Activated T-helper 2 cell treated with anti-CD3 and anti-CD28 coated beads, Interferon-gamma antibody, Interleukin-2, Interleukin-4, amounts not matched to agents 10 μg/mL and 5 μg/mL and 100 μg/mL, durations not matched to agents 14 hours and 24 hours and 36 hours (primary cell): Measurements from ENCODE around the gene NPHP1. TPM values are rescaled to one million over a fixed set of nuclear protein-coding genes. Genes with fewer than 3 reads are reported as not detected.
"Not testable (repeated sequence)": the region's sequence is repeated elsewhere in the genome, so short reads cannot be mapped to it uniquely, and the experiment has no call there.

Experiments
- DNase-seq: peaks from one replicate; pipeline ENCODE4 v3.0.0; 2021; ENCODE audit warnings: low spot score
- H3K27ac Mint-ChIP-seq: one replicate; pipeline ENCODE4 v1.8.0; 2021; ENCODE audit warnings: mixed read lengths
- H3K27me3 Mint-ChIP-seq: one replicate; pipeline ENCODE4 v1.8.0; 2021; ENCODE audit warnings: low read depth, mixed read lengths
- H3K36me3 Mint-ChIP-seq: one replicate; pipeline ENCODE4 v1.8.0; 2021; ENCODE audit warnings: low read depth, mixed read lengths
- H3K4me1 Mint-ChIP-seq: one replicate; pipeline ENCODE4 v1.8.0; 2021; ENCODE audit warnings: low read depth, mixed read lengths
- H3K4me3 Mint-ChIP-seq: one replicate; pipeline ENCODE4 v1.8.0; 2021; ENCODE audit warnings: low read depth, mild to moderate bottlenecking, moderate library complexity, mixed read lengths
- H3K9me3 Mint-ChIP-seq: one replicate; pipeline ENCODE4 v1.8.0; 2021; ENCODE audit warnings: mixed read lengths
- intact Hi-C: fragments of 100-400 bp; cut with micrococcal nuclease; formaldehyde crosslinking; loops from one replicate; pipeline ENCODE4 v1.15.1; 2023
- total RNA-seq: library from RNA; stranded (reverse); gene quantifications from 2 replicates; pipeline ENCODE4 v1.2.3, GENCODE V29; 2022

NPHP1 gene
- total RNA-seq, 1 donor from 2014 or later, result 1.0 TPM

DNA sequence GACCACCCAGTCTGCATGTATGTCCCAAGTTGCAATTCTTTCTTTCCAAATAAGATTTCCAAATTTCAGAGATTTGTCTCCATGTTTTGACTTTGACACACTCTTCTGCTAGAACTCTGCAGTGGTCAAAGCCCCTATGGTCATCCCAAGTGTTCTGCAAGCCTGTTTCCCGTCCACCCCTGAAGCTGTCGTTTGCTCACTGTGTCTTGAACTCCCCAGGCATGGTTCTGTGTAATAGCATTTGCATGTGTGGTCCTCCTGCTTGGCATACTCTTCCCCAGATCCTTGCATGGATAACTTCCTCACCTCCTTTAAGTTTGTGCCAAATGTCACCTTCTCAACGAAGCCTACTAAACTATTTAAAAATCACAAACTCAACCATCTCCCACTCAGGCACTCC is 11.4 kb upstream of the NPHP1 start:
- DNase-seq, result no peak
- Mint-ChIP-seq H3K4me3 (no peak overlapping the region), H3K4me1 (peaks cover 4% of the 10 kb centered on the region), H3K9me3 (peaks cover 12% of the 10 kb centered on the region), H3K27ac (no peak overlapping the region), H3K36me3 (peaks cover 9% of the 10 kb centered on the region), H3K27me3 (peaks cover 51% of the 10 kb centered on the region)
- intact Hi-C loops, result no loop called here

- Mint-ChIP-seq H3K4me1 (peaks cover 4% of the 10 kb centered on the region), H3K36me3 (peaks cover 9% of the 10 kb centered on the region), H3K9me3 (peaks cover 12% of the 10 kb centered on the region), H3K4me3 (no peak overlapping the region), H3K27me3 (peaks cover 51% of the 10 kb centered on the region), H3K27ac (no peak overlapping the region)
- intact Hi-C loops, result no loop called here
- no peak for DNase-seq
Measured at GRCh38 chr2:110215566-110216158, 10.8 kb upstream of the NPHP1 start.

GRCh38 chr2:110215091-110215490 is 10.3 kb upstream of the NPHP1 start:
- peaks cover 4% of the 10 kb centered on the region for H3K4me1 Mint-ChIP-seq
- DNase-seq, result no peak
- no peak overlapping the region for H3K4me3 Mint-ChIP-seq
- peaks cover 13% of the 10 kb centered on the region for H3K36me3 Mint-ChIP-seq
- H3K27me3 Mint-ChIP-seq, result peaks cover 47% of the 10 kb centered on the region
- no peak overlapping the region for H3K27ac Mint-ChIP-seq
- H3K9me3 Mint-ChIP-seq, result peaks cover 12% of the 10 kb centered on the region
- intact Hi-C loops, result no loop called here

DNA sequence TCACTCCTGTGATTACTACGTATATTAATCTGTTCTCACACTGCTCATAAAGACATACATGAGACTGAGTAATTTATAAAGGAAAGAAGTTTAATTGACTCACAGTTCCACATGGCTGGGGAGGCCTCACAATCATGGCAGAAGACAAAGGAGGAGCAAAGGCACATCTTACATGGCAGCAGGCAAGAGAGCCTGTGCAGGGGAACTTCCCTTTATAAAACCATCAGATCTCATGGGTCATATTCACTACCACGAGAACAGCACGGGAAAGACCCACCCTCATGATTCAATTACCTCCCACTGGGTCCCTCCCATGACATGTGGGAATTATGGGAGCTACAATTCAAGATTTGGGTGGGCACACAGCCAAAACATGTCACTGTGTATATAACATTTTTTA is 8.7 kb upstream of the NPHP1 start:
- peaks cover 25% of the 10 kb centered on the region for H3K36me3 Mint-ChIP-seq
- intact Hi-C loops, H3K27ac Mint-ChIP-seq, H3K4me3 Mint-ChIP-seq, DNase-seq, H3K4me1 Mint-ChIP-seq: not testable (repeated sequence)
- H3K27me3 Mint-ChIP-seq, result peaks cover 31% of the 10 kb centered on the region
- H3K9me3 Mint-ChIP-seq, result peaks cover 12% of the 10 kb centered on the region

DNA sequence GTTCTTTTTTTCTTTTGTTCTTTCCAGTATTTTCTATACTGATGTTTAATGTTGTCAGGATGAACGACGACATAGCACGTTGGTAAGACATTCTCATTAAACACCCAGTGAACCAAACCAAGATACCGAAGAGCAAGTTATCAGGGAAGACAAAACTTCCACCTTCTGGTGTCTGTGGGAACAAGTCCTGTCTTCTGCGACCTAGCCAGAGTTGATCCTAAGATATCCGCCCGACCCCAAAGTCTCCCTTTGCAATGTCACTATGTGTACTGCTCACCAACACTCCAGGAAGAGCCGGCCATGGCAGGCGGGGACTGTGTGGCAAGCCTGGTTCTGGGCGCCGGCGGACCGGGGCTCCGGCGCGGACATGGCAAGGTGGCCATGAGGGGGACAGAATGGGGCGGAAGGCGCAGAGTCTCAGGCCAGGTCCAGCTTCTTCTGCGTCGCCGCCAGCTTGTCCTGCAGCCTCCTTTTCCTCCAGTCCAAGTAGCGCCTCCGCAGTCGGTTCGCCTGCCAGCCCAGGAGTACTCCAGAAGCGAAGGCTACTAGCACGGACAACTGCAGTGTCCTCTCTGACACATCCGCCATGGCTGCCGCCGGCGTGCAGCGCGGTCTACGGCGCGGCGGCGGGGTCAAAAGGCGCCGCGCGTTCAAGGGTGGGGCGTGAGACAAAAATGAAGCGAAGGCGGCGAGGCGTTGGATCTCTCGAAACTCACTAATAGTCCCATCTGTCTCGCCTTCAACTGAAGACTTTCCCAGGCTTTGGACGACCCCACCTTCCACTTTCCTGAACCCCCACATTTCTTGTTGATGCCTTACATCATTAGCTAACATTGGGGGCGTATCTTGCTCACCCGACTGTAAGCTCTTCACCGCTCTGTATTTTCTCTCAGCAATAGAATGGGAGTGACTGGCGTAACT is 7.4 kb upstream of the NPHP1 start, which contains the start of gene MTLN:
Gene MTLN (minus strand): TSS at position 610 of the 921 bp plus-strand sequence. CDS start 22 bp downstream, at position 588.
- Mint-ChIP-seq H3K9me3 (peaks cover 12% of the 10 kb centered on the region), H3K4me3 (peak within 1 kb of the TSS; percentile 93), H3K27me3 (peaks cover 22% of the 10 kb centered on the region), H3K27ac (peak within 1 kb of the TSS; percentile 88), H3K4me1 (peaks cover 7% of the 10 kb centered on the region), H3K36me3 (peaks cover 30% of the 10 kb centered on the region)
- intact Hi-C loops, result loop anchor here (1.0 kb wide), 1 partner anchor 8 kb away; no protein-coding TSS in a partner anchor
- peak; percentile 72 for DNase-seq

DNA sequence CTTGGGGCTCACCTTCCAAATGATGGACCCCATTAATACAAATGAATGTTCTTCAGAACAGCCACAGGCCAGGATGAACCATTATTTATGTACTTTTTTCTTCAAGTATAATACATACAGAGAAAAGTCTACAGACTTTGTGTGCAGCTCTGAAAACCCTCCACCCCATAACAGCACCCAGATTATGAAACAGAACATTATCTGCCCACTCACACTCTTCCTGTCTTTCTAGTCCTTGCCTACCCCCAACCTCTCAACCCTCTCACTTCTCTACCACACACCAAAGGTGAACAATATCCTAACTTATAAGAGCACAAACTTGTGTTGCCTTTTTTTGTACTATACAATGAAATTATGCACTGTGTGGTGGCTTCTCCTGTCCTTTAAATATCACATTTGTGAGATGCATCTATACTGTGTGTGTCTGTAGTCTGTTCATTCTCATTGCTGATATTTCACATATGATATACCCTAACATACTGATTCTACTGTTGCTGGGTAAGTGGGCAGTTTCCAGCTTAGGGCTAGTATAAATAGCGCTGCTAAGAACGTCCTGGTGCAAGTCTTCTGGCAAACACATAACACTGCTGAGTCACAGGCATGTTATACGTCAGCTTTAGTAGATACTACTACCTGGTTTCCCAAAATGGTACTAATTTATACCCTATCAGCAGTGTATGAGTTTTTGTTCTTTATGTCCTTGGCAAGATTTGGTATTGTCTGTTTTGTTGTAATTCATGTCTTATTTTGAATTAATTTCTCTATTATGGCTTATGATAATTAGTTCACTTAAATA is 1.0 kb upstream of the NPHP1 start:
- Mint-ChIP-seq H3K27me3 (no peaks in the 10 kb centered on the region), H3K4me3 (peak overlapping the region; percentile 91), H3K4me1 (peaks cover 19% of the 10 kb centered on the region), H3K27ac (peak overlapping the region; percentile 34), H3K36me3 (peaks cover 21% of the 10 kb centered on the region), H3K9me3 (no peaks in the 10 kb centered on the region)
- intact Hi-C loops, result no loop called here
- no peak for DNase-seq

DNA sequence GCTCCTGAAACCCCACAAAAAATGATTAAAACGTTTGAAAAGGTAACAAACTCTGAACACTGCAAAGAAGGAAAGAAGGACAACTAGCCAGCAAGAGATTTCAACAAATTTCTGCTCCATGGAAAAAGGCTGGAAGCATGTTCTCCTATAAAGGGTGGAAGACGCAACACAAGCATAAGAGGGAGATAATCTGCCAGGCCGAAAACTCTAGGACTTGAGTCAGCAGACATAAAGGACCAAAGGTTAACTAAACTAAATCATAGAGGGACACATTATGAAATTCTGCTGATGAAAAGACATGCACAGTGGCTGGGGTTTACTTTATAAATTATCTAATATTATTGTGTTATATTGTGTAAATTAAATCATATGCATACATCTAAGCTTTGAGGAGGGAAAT is 6.8 kb downstream of the NPHP1 start:
- DNase-seq, result no peak
- H3K4me1 Mint-ChIP-seq, result no peaks in the 10 kb centered on the region
- H3K27me3 Mint-ChIP-seq, result peaks cover 6% of the 10 kb centered on the region
- H3K4me3 Mint-ChIP-seq, result no peak overlapping the region
- intact Hi-C loops, result no loop called here
- H3K36me3 Mint-ChIP-seq, result no peaks in the 10 kb centered on the region
- no peak overlapping the region for H3K27ac Mint-ChIP-seq
- H3K9me3 Mint-ChIP-seq, result no peaks in the 10 kb centered on the region

GRCh38 chr2:110197452-110197851 is 7.4 kb downstream of the NPHP1 start:
- H3K4me3 Mint-ChIP-seq, result no peak overlapping the region
- intact Hi-C loops, result no loop called here
- H3K27me3 Mint-ChIP-seq, result peaks cover 6% of the 10 kb centered on the region
- DNase-seq, result no peak
- H3K4me1 Mint-ChIP-seq, result no peaks in the 10 kb centered on the region
- H3K27ac Mint-ChIP-seq, result no peak overlapping the region
- H3K9me3 Mint-ChIP-seq, result no peaks in the 10 kb centered on the region
- no peaks in the 10 kb centered on the region for H3K36me3 Mint-ChIP-seq

GRCh38 chr2:110190169-110190568 is 14.6 kb downstream of the NPHP1 start:
- H3K36me3 Mint-ChIP-seq, H3K4me3 Mint-ChIP-seq, intact Hi-C loops, H3K27ac Mint-ChIP-seq, DNase-seq, H3K9me3 Mint-ChIP-seq, H3K27me3 Mint-ChIP-seq, H3K4me1 Mint-ChIP-seq: not testable (repeated sequence)

DNA sequence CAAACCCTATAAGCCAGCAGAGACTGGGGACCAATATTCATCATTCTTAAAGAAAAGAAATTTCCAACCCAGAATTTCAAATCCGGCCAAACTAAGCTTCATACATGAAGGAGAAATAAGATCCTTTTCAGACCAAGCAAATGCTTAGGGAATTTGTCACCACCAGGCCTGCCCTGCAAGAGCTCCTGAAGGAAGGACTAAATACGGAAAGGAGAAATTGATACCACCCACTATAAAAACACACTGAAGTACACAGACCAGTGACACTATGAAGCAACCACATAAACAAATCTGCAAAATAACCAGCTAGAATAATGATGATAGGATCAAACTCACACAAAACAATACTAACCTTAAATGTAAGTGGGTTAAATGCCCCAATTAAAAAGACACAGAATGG is 22.4 kb downstream of the NPHP1 start:
- peaks cover 28% of the 10 kb centered on the region for H3K9me3 Mint-ChIP-seq
- H3K27me3 Mint-ChIP-seq, result peaks cover 8% of the 10 kb centered on the region
- no peaks in the 10 kb centered on the region for H3K4me1 Mint-ChIP-seq
- H3K36me3 Mint-ChIP-seq, result no peaks in the 10 kb centered on the region
- H3K4me3 Mint-ChIP-seq, result no peak overlapping the region
- no peak overlapping the region for H3K27ac Mint-ChIP-seq
- intact Hi-C loops, result no loop called here
- DNase-seq, result no peak

DNA sequence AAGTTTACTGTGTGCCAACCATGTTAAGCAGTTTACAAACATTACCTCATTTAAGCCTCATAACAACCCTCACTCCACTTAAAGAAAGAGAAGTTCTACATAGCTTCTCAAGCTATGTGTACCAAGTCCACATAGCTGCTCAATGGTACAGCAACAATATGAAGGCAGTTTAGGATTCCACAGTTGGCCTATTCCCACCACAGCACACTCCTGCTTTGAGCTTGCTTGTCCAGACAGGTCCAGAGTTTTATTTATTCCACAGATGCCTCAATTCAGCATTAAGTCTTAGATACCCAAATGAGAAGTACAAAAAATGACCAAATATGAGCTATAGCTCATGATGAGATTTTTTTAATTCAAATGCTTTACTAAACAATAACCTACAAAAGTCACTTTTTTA is 24.8 kb downstream of the NPHP1 start:
- H3K27me3 Mint-ChIP-seq, result peaks cover 20% of the 10 kb centered on the region
- H3K27ac Mint-ChIP-seq, result no peak overlapping the region
- DNase-seq, result no peak
- no peaks in the 10 kb centered on the region for H3K4me1 Mint-ChIP-seq
- no peak overlapping the region for H3K4me3 Mint-ChIP-seq
- H3K9me3 Mint-ChIP-seq, result peaks cover 24% of the 10 kb centered on the region
- intact Hi-C loops, result no loop called here
- H3K36me3 Mint-ChIP-seq, result no peaks in the 10 kb centered on the region

GRCh38 chr2:110173523-110173922 is 31.3 kb downstream of the NPHP1 start:
- Mint-ChIP-seq H3K36me3 (no peaks in the 10 kb centered on the region), H3K27me3 (peaks cover 40% of the 10 kb centered on the region), H3K27ac (no peak overlapping the region), H3K9me3 (no peaks in the 10 kb centered on the region), H3K4me1 (peaks cover 3% of the 10 kb centered on the region), H3K4me3 (no peak overlapping the region)
- intact Hi-C loops, result no loop called here
- DNase-seq, result no peak
